HG02885 (cell line): ENCODE results near the gene TMEM45A.
"Not testable (repeated sequence)": the region's sequence is repeated elsewhere in the genome, so short reads cannot be mapped to it uniquely, and the experiment has no call there.

ENCODE experiments used
- ATAC-seq: cut with Tn5 transposase; IDR thresholded peaks from one replicate; pipeline ENCODE4 v1.9.1; 2021; ENCODE audit warnings: mild to moderate bottlenecking; ENCODE audit not compliant: unreplicated experiment, poor library complexity

TMEM45A gene

DNA sequence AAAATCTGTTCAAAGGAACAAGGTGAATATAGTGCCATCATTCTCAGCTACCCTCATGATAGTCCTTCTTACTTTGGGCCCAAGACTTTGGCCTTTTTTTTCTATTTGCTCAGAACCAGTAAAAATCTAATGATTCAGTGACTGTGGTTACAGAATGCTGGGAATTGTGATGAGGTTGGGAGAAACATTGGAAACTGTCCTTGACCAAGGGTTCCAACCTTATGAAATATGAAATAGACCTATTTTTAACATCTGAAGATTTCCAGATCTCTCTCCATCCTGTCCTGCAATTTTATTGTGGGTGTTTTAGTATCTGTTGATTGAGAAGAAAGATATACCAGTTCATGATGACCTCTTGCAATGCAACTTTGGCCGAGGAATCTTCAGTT is 34.9 kb downstream of the TMEM45A start:
- no peak for ATAC-seq

DNA sequence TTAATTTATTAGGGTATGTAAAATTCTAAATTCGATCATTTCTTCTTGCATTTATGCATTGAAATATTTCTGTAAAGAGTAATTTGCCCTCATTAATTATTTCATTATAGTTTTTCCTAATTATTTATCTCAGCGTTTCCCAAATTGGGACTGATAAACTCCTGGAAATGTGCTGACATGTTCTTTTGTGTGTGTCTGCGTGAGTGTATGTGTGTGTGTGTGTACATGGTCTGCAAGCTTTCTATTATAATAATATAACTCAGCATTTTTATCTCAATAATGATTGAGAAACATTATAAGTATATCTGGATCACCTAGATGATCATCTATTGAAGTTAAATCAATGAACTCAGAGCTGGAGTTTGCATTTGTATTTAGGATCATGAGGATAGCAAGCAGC is 38.7 kb downstream of the TMEM45A start:
- no peak for ATAC-seq

GRCh38 chr3:100532411-100532810 is 40.0 kb downstream of the TMEM45A start:
- no peak for ATAC-seq

GRCh38 chr3:100533176-100533575 is 40.8 kb downstream of the TMEM45A start:
- no peak for ATAC-seq

DNA sequence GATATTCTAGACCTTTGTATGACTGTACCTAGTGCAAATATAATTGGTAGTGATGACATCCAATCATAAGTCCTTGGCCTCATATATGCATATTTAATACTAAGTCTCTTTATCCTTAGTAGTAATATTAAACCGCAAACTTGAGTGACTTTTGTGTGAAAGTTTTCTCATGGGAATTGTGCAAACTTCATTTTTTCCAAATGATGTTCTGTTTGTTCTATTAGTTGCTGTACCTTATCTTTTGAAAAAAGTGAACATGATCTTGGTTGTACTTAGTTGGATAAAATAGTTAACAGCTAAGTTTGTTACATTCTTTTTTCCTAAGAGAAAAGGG is 43.2 kb downstream of the TMEM45A start:
- ATAC-seq, result no peak

DNA sequence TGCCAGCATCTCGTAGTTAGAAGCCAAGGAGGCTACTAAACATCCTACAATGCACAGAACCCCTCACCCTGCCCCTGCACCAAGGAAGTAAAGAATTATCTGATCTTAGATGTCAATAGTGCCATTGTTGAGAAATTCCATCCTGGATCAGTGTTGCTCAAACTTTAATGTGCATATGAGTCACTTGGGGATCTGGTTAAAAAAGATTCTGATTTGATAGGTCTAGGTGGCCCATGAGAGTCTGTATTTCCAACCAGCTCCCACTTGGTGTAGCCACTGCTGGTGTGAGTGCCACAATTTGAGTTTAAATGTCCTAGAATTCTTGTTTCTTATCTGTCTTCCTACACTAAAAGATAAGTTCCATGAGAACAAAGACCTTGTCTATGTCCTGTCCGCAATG is 43.7 kb downstream of the TMEM45A start:
- no peak for ATAC-seq

DNA sequence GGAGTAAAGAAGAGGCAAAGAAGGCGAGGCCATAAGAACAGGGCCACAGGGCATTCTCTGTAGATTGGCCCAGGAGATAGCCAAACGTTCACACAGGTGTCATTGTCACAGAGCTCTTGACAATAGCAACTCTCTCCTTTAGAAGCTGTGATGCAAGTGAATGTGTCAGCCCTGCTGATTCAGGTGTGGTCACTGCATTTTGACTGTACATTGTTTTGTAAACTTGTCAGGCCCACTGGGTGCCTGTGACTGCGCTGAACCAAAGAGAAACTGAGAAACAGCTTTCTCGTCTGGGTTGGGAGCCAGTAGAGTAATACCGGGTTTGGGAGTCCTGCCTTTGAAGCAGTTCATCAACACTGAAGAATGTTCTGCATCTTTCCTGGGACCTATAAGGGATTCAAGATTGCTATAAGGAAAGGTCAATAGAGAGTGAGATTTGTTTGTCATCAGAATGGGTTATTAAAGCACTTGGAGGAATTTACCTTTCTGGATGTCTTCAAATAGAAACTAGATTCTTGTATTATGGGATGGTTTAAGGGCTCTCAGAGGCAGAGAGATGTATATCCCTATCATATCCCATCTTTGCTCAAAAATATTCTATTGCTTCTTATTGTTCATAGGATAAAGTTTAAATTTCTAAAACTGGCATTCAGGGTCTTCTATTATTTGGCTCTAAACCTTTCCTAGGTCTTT is 45.4 kb downstream of the TMEM45A start:
- ATAC-seq, result peak; percentile 79

DNA sequence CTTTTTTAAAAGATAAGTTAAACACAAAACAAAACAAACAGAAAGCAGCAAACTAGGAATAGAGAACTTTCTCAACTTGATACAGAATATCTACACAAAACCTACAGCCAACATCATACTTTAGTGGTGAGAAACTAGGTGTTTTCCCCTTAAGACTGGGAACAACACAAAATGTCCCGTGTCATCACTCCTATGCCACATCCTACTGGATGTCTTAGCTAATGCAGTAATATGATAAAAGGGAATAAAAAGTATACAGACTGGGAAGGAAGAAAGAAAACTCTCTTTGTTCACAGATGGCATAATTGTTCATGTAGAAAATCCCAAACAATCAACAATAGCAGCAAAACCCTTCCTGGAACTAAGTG is 45.9 kb downstream of the TMEM45A start:
- peak; percentile 39 for ATAC-seq

- ATAC-seq, result no peak
Measured at GRCh38 chr3:100540791-100541334, 48.4 kb downstream of the TMEM45A start.

- not testable (repeated sequence) for ATAC-seq
Measured at GRCh38 chr3:100541428-100541827, 49.0 kb downstream of the TMEM45A start.

GRCh38 chr3:100545371-100545770 is 53.0 kb downstream of the TMEM45A start:
- no peak for ATAC-seq

DNA sequence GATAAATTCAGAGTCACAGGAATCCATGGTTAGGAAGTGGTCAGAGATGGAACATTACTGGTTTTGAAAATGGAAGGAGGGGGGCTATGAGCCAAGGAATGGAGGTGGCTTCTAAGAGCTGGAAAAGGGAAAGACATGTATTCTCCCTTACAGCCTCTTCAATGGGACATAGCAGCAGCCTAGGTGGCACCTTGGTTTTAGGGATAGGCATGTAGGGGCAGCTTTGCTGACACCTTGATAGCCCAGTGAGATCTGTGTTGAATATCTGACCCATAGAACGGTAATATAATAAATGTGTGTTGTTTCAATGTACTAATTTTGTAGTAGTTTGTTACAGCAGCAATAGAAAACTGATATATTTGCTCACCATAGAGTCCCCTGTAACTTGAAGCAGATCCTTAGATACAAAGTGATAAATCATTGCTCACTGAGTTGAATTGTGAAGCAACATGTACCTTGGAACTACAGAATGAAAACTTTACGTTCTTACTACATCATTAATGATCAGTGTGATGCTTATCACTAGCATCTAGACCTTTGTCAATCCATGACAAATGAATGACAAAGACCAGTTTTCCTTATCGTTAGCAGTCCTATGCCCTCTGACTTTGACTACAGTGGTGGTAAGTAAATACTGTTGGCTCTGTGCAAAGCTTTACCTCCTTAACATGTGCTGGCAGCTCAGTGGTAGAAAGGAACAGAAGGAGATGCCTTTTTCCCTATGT is 53.8 kb downstream of the TMEM45A start:
- ATAC-seq, result no peak

- ATAC-seq, result no peak
Measured at GRCh38 chr3:100548053-100548452, 55.6 kb downstream of the TMEM45A start.

DNA sequence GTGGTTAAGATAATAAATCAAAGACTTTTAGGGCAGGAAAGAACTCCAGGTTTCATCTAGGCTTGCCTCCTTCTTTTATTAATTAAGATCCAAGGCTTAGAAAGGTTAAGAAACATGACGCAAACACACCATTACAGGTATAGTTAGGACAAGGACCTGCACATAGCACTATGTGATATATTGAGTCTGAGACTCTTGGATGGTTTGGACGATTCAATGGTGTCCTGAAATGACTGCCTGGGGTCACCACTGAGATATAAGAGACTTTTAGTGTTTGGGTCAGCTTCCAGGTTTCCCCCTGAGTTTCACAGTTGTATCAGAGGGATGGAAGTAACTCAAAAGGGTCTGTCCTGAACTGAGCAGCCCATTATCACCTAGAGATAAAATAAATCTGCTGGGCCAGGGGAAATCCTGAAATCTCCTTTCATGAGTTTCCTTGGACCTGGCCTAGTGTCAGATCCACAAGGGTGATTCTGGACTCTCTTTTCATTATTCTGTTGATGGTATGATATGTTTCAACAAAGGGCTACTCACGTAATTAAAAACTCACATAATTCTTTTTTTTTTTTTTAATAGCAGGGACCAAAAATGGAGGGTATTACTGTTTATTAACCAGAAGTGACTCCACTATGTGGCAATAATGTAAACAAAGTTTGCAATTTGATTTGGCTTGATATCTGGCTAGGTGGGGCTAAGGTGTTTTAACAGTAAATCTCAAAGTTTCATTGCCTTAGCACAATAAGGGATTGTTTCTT is 61.4 kb downstream of the TMEM45A start:
- ATAC-seq, result no peak

GRCh38 chr3:100554373-100554676 is 61.9 kb downstream of the TMEM45A start:
- no peak for ATAC-seq

GRCh38 chr3:100556673-100557310 is 64.4 kb downstream of the TMEM45A start:
- no peak for ATAC-seq

DNA sequence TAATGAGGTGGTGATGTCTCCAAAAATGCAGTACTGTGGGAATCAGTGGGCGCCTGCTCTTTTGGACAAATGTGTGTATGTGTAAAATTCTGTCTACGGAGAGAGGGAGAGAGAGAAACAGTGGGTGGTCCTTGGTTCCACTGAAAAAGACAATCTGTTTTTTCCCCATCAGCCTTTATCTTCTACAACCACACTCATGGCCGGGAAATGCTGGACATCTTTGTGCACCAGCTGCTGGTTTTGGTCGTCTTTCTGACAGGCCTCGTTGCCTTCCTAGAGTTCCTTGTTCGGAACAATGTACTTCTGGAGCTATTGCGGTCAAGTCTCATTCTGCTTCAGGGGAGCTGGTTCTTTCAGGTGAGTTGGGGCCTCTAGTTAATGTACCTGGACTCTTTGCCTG is 65.8 kb downstream of the TMEM45A start:
- no peak for ATAC-seq

- ATAC-seq, result no peak
Measured at GRCh38 chr3:100560426-100560825, 68.0 kb downstream of the TMEM45A start.

GRCh38 chr3:100561459-100562158 is 69.2 kb downstream of the TMEM45A start:
- no peak for ATAC-seq

DNA sequence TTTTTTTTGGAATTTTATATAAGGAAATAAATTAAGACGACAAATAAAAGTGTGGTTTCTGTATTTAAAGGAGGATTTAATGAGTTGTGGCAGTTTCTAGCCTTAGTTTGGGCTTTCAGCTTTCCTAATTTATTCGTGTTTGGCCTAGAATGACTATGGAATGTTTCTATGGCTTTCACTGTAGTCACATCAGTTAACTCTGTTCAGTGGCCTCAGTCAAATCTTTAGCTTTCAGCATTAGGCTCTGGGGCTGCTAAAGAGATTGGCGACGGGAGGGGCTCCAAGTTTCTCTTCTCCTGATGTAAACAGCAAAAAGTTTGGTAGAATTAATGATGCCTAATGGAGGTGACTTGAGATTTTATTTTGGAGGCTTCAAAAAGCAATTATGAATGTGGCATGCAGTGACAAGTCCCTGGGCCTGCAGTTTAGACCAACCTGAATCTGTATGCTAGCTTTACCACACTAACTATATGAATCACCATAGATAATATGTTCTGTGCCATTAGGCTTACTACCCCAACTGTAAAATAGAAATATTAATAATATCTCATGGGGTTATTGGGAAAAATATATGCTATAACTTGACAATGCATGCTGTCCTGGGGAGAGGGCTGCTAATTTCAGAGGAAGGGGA is 69.9 kb downstream of the TMEM45A start:
- no peak for ATAC-seq
